Bronchus fibroblast of lung (primary cell): Measurements from ENCODE around the gene BTG3. TPM values are rescaled to one million over a fixed set of nuclear protein-coding genes. Genes with fewer than 3 reads are reported as not detected.

Experiments
- total RNA-seq: library from RNA; depleted of rRNA; stranded (reverse); fragments of >200 nt; gene quantifications from 2 replicates; pipeline ENCODE4 v1.2.3, GENCODE V29; 2015

The BTG3 gene
- 46.4 and 55.3 TPM in 2 replicates for total RNA-seq

DNA sequence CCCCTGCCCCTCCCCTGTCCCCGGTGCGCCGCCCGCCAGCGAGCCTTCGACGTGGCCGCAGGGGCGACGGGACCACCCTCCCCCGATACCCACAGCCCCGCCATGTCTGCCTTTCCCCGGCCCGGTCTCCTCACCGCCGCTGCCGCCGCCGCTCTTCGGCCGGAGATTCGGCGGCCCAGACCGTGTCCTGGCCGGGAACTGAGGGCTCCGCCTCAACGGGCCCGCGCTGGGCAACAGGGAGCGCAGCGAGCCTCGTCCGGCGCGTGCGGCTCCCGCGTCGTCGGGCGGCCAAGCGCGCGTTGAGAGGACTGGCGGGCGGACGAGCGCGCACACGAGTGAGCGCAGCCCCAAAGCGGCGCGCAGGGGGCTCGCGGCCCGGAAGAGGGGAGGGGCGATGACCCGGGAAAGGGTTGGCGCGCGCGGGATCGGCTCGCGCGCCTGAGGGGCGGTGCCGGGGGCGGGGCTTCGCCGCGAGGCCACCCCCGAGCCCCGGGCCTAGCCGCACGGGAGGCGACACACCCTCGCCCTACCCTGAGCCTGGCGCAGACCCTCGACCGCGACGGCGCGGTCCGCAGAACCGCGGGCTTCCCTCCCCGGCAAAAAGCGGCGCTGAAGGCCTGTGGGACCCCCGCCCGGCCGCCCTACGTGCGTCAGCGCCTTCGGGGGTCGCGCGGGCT lies at the start of gene BTG3:
Gene BTG3 (minus strand): TSS at position 337 of the 677 bp plus-strand sequence. CDS start 3,757 bp downstream, outside the sequence.

Other genes with a start within 250 kb of the BTG3 start
- gene CXADR, start 99.9 kb downstream of the BTG3 start, total RNA-seq: 2.1 and 2.4 TPM in 2 replicates
- 3.1 and 4.5 TPM in 2 replicates for gene C21orf91, start 206.5 kb upstream of the BTG3 start, total RNA-seq